ENCODE measurements around the gene OGG1. TPM values are rescaled to one million over a fixed set of nuclear protein-coding genes. Genes with fewer than 3 reads are reported as not detected.

OGG1 gene
- total and polyA plus RNA-seq, 10 of the 15 experiments (the other 5 are each of a cell fraction or from before 2014, with no cell fraction given), result 4.8 to 38.8 (median 27.2) TPM

DNA sequence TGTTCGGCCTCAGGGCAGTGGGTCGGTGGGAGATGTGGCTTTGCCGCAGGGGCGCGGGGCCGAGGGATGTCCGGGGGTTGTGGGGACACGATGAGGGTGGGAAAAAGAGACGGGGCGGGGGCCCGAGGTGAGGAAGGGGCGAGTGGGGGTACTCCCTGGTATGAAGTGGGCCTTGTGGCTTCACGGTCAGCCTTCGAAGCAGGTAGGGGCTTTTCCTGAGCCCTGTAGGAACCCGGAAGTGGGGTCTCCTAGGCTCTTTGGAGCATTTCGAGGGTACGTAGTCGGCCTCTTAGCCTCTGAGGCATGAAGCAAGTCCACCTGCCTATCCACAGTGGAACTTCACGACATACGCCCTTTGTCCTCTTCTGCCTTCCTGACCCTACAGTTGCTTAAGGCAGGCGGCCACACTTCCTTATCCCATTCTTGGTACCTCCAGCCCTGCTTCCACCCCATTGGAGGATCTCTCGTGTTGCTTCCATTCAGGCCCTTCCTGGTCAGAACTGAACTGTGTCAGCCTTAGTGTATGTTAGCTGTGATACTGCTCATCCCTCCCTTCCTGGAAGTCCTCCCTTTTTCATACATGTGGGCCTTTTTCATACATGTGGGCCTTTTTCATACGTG lies 43.5 kb downstream of the OGG1 start (continued):
- TF ChIP-seq MEF2B (IDR thresholded peaks at IDR 0.05; ENCODE audit: partially characterized antibody, poor library complexity, severe bottlenecking), result peak; percentile 51
- TF ChIP-seq, protein P1, sequence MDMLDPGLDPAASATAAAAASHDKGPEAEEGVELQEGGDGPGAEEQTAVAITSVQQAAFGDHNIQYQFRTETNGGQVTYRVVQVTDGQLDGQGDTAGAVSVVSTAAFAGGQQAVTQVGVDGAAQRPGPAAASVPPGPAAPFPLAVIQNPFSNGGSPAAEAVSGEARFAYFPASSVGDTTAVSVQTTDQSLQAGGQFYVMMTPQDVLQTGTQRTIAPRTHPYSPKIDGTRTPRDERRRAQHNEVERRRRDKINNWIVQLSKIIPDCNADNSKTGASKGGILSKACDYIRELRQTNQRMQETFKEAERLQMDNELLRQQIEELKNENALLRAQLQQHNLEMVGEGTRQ (IDR thresholded peaks at IDR 0.05; ENCODE audit: borderline replicate concordance, low read depth, low read length), result no peak
- TF ChIP-seq IKZF2 (IDR thresholded peaks at IDR 0.05), result 0 out of 4 replicates have a peak, but pooled peaks of 1 of the 2 experiments have one; percentile 22
- peak; percentile 30 for TF ChIP-seq SMAD1 (IDR thresholded peaks at IDR 0.05; ENCODE audit: low read depth, partially characterized antibody)
- TF ChIP-seq, protein P2, sequence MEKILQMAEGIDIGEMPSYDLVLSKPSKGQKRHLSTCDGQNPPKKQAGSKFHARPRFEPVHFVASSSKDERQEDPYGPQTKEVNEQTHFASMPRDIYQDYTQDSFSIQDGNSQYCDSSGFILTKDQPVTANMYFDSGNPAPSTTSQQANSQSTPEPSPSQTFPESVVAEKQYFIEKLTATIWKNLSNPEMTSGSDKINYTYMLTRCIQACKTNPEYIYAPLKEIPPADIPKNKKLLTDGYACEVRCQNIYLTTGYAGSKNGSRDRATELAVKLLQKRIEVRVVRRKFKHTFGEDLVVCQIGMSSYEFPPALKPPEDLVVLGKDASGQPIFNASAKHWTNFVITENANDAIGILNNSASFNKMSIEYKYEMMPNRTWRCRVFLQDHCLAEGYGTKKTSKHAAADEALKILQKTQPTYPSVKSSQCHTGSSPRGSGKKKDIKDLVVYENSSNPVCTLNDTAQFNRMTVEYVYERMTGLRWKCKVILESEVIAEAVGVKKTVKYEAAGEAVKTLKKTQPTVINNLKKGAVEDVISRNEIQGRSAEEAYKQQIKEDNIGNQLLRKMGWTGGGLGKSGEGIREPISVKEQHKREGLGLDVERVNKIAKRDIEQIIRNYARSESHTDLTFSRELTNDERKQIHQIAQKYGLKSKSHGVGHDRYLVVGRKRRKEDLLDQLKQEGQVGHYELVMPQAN (conservative IDR thresholded peaks at IDR 0.05), result 0 out of 2 replicates have a peak, but pooled peaks have one; percentile 64
- 0 out of 2 replicates have a peak, but pooled peaks have one; percentile 6 for TF ChIP-seq IRF4 (IDR thresholded peaks at IDR 0.05; ENCODE audit: low read depth, low read length)
- TF ChIP-seq PML (IDR thresholded peaks at IDR 0.05; ENCODE audit: low read length), result 0 out of 2 replicates have a peak, but pooled peaks have one; percentile 8
- TF ChIP-seq POLR2AphosphoS5 (IDR thresholded peaks at IDR 0.05; ENCODE audit: low read length), result peak; percentile 92
- TF ChIP-seq, protein P3, sequence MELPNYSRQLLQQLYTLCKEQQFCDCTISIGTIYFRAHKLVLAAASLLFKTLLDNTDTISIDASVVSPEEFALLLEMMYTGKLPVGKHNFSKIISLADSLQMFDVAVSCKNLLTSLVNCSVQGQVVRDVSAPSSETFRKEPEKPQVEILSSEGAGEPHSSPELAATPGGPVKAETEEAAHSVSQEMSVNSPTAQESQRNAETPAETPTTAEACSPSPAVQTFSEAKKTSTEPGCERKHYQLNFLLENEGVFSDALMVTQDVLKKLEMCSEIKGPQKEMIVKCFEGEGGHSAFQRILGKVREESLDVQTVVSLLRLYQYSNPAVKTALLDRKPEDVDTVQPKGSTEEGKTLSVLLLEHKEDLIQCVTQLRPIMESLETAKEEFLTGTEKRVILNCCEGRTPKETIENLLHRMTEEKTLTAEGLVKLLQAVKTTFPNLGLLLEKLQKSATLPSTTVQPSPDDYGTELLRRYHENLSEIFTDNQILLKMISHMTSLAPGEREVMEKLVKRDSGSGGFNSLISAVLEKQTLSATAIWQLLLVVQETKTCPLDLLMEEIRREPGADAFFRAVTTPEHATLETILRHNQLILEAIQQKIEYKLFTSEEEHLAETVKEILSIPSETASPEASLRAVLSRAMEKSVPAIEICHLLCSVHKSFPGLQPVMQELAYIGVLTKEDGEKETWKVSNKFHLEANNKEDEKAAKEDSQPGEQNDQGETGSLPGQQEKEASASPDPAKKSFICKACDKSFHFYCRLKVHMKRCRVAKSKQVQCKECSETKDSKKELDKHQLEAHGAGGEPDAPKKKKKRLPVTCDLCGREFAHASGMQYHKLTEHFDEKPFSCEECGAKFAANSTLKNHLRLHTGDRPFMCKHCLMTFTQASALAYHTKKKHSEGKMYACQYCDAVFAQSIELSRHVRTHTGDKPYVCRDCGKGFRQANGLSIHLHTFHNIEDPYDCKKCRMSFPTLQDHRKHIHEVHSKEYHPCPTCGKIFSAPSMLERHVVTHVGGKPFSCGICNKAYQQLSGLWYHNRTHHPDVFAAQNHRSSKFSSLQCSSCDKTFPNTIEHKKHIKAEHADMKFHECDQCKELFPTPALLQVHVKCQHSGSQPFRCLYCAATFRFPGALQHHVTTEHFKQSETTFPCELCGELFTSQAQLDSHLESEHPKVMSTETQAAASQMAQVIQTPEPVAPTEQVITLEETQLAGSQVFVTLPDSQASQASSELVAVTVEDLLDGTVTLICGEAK (IDR thresholded peaks at IDR 0.05; ENCODE audit: borderline replicate concordance), result peak; percentile 7; the same call in 1 of the 2 replicates
- TF ChIP-seq NFYB (IDR thresholded peaks at IDR 0.05; ENCODE audit: insufficient read depth, low read depth, low read length), result 0 out of 2 replicates have a peak, but pooled peaks have one; percentile 41
- peak; percentile 52 for TF ChIP-seq POLR2A (IDR thresholded peaks at IDR 0.05; ENCODE audit: low read depth, low read length)

All from GM12878 (cell line).